DND-41 (cell line): Measurements from ENCODE around the gene MT1G.
"Not testable (repeated sequence)": the region's sequence is repeated elsewhere in the genome, so short reads cannot be mapped to it uniquely, and the experiment has no call there.

Source experiments
- EZH2 ChIP-seq: IDR thresholded peaks from 3 replicates; pipeline ENCODE4 v1.6.1; 2012; ENCODE audit warnings: borderline replicate concordance, low read depth, mild to moderate bottlenecking, moderate library complexity, low read length, inconsistent platforms; ENCODE audit not compliant: severe bottlenecking
- TF ChIP-seq, protein P1 (sequence below): IDR thresholded peaks from 2 replicates; pipeline ENCODE4 v1.5.1; 2012; ENCODE audit warnings: borderline replicate concordance, low read length, moderate library complexity, mild to moderate bottlenecking; ENCODE audit not compliant: poor library complexity, severe bottlenecking; ENCODE audit errors: extremely low read depth

DNA sequence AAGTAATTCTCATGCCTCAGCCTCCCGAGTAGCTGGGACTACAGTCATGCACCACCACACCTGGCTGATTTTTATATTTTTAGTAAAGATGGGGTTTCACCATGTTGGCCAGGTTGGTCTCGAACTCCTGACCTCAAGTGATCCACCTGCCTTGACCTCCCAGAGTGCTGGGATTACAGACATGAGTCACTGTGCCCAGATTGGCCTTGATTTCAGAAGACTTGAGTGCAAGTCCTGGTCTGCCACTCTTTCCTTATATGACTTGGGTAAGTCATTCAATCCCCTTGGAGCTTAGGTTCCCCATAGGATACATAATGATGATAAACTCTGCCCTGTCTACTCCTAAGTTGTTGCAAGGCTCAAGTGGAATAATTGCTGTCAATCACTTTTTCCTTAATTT, 49.7 kb upstream of the MT1G start:
- TF ChIP-seq, protein P1, sequence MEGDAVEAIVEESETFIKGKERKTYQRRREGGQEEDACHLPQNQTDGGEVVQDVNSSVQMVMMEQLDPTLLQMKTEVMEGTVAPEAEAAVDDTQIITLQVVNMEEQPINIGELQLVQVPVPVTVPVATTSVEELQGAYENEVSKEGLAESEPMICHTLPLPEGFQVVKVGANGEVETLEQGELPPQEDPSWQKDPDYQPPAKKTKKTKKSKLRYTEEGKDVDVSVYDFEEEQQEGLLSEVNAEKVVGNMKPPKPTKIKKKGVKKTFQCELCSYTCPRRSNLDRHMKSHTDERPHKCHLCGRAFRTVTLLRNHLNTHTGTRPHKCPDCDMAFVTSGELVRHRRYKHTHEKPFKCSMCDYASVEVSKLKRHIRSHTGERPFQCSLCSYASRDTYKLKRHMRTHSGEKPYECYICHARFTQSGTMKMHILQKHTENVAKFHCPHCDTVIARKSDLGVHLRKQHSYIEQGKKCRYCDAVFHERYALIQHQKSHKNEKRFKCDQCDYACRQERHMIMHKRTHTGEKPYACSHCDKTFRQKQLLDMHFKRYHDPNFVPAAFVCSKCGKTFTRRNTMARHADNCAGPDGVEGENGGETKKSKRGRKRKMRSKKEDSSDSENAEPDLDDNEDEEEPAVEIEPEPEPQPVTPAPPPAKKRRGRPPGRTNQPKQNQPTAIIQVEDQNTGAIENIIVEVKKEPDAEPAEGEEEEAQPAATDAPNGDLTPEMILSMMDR: not testable (repeated sequence)
- TF ChIP-seq EZH2: not testable (repeated sequence)
